Activated gamma-delta T cell treated with anti-CD3 and anti-CD28 coated beads, Interleukin-2, amount 50 U/mL, for 16 hours (primary cell): ENCODE results near the gene SATB2.

Experiments
- DNase-seq: peaks from one replicate; pipeline ENCODE4 v3.0.0-alpha.2; 2020; ENCODE audit warnings: low read depth

Gene SATB2

GRCh38 chr2:199457147-199458008, at the start of gene SATB2:
Gene SATB2 (minus strand): TSS chr2:199457939. CDS start chr2:199456037, 1,902 bp downstream.
- DNase-seq: no peak

GRCh38 chr2:199505755-199506403, 48.1 kb upstream of the SATB2 start:
- no peak for DNase-seq

GRCh38 chr2:199503148-199503547, 45.4 kb upstream of the SATB2 start:
- no peak for DNase-seq

GRCh38 chr2:199499005-199499404, 41.3 kb upstream of the SATB2 start:
- no peak for DNase-seq

- DNase-seq: no peak
Measured at GRCh38 chr2:199495147-199495546, 37.4 kb upstream of the SATB2 start.

GRCh38 chr2:199490049-199490448, 32.3 kb upstream of the SATB2 start:
- no peak for DNase-seq

- DNase-seq: peak; percentile 5
Measured at GRCh38 chr2:199488772-199489400, 31.1 kb upstream of the SATB2 start.

GRCh38 chr2:199485732-199486335, 28.1 kb upstream of the SATB2 start:
- no peak for DNase-seq

GRCh38 chr2:199484927-199485326, 27.2 kb upstream of the SATB2 start:
- DNase-seq: no peak

GRCh38 chr2:199480966-199481365, 23.2 kb upstream of the SATB2 start:
- no peak for DNase-seq

- DNase-seq: no peak
Measured at GRCh38 chr2:199477277-199477834, 19.6 kb upstream of the SATB2 start.

GRCh38 chr2:199471443-199472057, 13.8 kb upstream of the SATB2 start:
- DNase-seq: no peak

GRCh38 chr2:199470672-199471442, 13.1 kb upstream of the SATB2 start:
- DNase-seq: no peak

- no peak for DNase-seq
Measured at GRCh38 chr2:199470361-199470671, 12.6 kb upstream of the SATB2 start.

- no peak for DNase-seq
Measured at GRCh38 chr2:199469514-199470360, 12.0 kb upstream of the SATB2 start.

- no peak for DNase-seq
Measured at GRCh38 chr2:199468561-199469513, 11.1 kb upstream of the SATB2 start.

- no peak for DNase-seq
Measured at GRCh38 chr2:199467066-199467822, 9.5 kb upstream of the SATB2 start.

GRCh38 chr2:199466692-199467065, 8.9 kb upstream of the SATB2 start:
- DNase-seq: no peak
